ENCODE data around the gene ZNF226.

DNA sequence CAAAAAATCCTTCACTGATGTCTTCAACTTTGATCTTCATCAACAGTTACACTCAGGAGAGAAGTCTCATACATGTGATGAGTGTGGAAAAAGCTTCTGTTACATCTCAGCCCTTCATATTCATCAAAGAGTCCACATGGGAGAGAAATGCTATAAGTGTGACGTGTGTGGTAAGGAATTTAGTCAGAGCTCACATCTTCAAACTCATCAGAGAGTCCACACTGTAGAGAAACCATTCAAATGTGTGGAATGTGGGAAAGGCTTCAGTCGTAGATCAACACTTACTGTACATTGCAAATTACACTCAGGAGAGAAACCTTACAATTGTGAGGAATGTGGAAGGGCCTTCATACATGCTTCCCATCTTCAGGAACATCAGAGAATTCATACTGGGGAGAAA is 8.4 kb upstream of the ZNF226 start:
- TF ChIP-seq, protein P1, sequence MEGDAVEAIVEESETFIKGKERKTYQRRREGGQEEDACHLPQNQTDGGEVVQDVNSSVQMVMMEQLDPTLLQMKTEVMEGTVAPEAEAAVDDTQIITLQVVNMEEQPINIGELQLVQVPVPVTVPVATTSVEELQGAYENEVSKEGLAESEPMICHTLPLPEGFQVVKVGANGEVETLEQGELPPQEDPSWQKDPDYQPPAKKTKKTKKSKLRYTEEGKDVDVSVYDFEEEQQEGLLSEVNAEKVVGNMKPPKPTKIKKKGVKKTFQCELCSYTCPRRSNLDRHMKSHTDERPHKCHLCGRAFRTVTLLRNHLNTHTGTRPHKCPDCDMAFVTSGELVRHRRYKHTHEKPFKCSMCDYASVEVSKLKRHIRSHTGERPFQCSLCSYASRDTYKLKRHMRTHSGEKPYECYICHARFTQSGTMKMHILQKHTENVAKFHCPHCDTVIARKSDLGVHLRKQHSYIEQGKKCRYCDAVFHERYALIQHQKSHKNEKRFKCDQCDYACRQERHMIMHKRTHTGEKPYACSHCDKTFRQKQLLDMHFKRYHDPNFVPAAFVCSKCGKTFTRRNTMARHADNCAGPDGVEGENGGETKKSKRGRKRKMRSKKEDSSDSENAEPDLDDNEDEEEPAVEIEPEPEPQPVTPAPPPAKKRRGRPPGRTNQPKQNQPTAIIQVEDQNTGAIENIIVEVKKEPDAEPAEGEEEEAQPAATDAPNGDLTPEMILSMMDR (IDR thresholded peaks at IDR 0.05): no peak
- TF ChIP-seq POLR2A (IDR thresholded peaks at IDR 0.05) (no peak), POLR2AphosphoS5 (IDR thresholded peaks at IDR 0.05) (no peak), EP300 (IDR thresholded peaks at IDR 0.05) (no peak)

All from gastroesophageal sphincter (tissue), 3 donors.